ENCODE measurements around the gene PPARD. TPM values are rescaled to one million over a fixed set of nuclear protein-coding genes. Genes with fewer than 3 reads are reported as not detected.

The PPARD gene
- total RNA-seq, 1 donor from 2014 or later, result 4.9 TPM

GRCh38 chr6:35441642-35442041 is 99.3 kb downstream of the PPARD start:
- H3K4me3 ChIP-seq, result no peak overlapping the region
- H3F3A ChIP-seq (ENCODE audit: low read depth), result no peaks in the 10 kb centered on the region
- no peak overlapping the region for H2AFZ ChIP-seq (replicated peaks)
- Mint-ChIP-seq H3K9me3 (no peaks in the 10 kb centered on the region), H3K36me3 (no peaks in the 10 kb centered on the region), H3K4me3 (no peak overlapping the region), H3K27ac (no peak overlapping the region), H3K4me1 (peaks cover 6% of the 10 kb centered on the region), H3K27me3 (ENCODE audit: insufficient read depth, low read depth) (peaks cover 4% of the 10 kb centered on the region)
- H3K27ac ChIP-seq, result no peak overlapping the region
- no peaks in the 10 kb centered on the region for H4K20me1 ChIP-seq (ENCODE audit: low read depth)
- no peaks in the 10 kb centered on the region for H3K36me3 ChIP-seq
- no peaks in the 10 kb centered on the region for H3K9me3 ChIP-seq (ENCODE audit: low read depth)
- no peaks in the 10 kb centered on the region for H3K4me1 ChIP-seq
- no peak overlapping the region for H3K9ac ChIP-seq
- no peaks in the 10 kb centered on the region for H3K27me3 ChIP-seq
- no peaks in the 10 kb centered on the region for H3K79me2 ChIP-seq (ENCODE audit: low read depth)
- no peak for DNase-seq (ENCODE audit: low spot score)
- H3K4me2 ChIP-seq, result no peak overlapping the region
- TF ChIP-seq CTCF (IDR thresholded peaks at IDR 0.05) (no peak), EZH2 (IDR thresholded peaks at IDR 0.05) (no peak), EZH2phosphoT487 (IDR thresholded peaks at IDR 0.05) (no peak)

GRCh38 chr6:35442693-35443092 is 100.3 kb downstream of the PPARD start:
- H3K9me3 Mint-ChIP-seq, result no peaks in the 10 kb centered on the region
- H4K20me1 ChIP-seq (ENCODE audit: low read depth), result no peaks in the 10 kb centered on the region
- no peak overlapping the region for H3K4me3 ChIP-seq
- no peak for DNase-seq (ENCODE audit: low spot score)
- H3K27me3 Mint-ChIP-seq (ENCODE audit: insufficient read depth, low read depth), result peaks cover 4% of the 10 kb centered on the region
- H3K4me2 ChIP-seq, result no peak overlapping the region
- no peak overlapping the region for H3K4me3 Mint-ChIP-seq
- H3K4me1 ChIP-seq, result no peaks in the 10 kb centered on the region
- H2AFZ ChIP-seq (replicated peaks), result no peak overlapping the region
- no peak for TF ChIP-seq EZH2phosphoT487 (IDR thresholded peaks at IDR 0.05)
- no peak for TF ChIP-seq EZH2 (IDR thresholded peaks at IDR 0.05)
- TF ChIP-seq CTCF (IDR thresholded peaks at IDR 0.05), result no peak
- H3K27ac ChIP-seq, result no peak overlapping the region
- no peak overlapping the region for H3K9ac ChIP-seq
- H3K36me3 ChIP-seq, result no peaks in the 10 kb centered on the region
- H3K9me3 ChIP-seq (ENCODE audit: low read depth), result no peaks in the 10 kb centered on the region
- no peaks in the 10 kb centered on the region for H3F3A ChIP-seq (ENCODE audit: low read depth)
- H3K27me3 ChIP-seq, result no peaks in the 10 kb centered on the region
- H3K27ac Mint-ChIP-seq, result peak overlapping the region; percentile 53
- H3K36me3 Mint-ChIP-seq, result no peaks in the 10 kb centered on the region
- peaks cover 5% of the 10 kb centered on the region for H3K4me1 Mint-ChIP-seq
- H3K79me2 ChIP-seq (ENCODE audit: low read depth), result no peaks in the 10 kb centered on the region

GRCh38 chr6:35443341-35444030 is 101.1 kb downstream of the PPARD start:
- no peak overlapping the region for H3K4me2 ChIP-seq
- DNase-seq (ENCODE audit: low spot score), result no peak
- H3K4me3 Mint-ChIP-seq, result no peak overlapping the region
- no peaks in the 10 kb centered on the region for H3K9me3 Mint-ChIP-seq
- H3K36me3 ChIP-seq, result no peaks in the 10 kb centered on the region
- no peaks in the 10 kb centered on the region for H3F3A ChIP-seq (ENCODE audit: low read depth)
- H2AFZ ChIP-seq (replicated peaks), result no peak overlapping the region
- no peaks in the 10 kb centered on the region for H3K9me3 ChIP-seq (ENCODE audit: low read depth)
- peaks cover 4% of the 10 kb centered on the region for H3K27me3 Mint-ChIP-seq (ENCODE audit: insufficient read depth, low read depth)
- TF ChIP-seq CTCF (IDR thresholded peaks at IDR 0.05) (no peak), EZH2phosphoT487 (IDR thresholded peaks at IDR 0.05) (no peak), EZH2 (IDR thresholded peaks at IDR 0.05) (no peak)
- no peak overlapping the region for H3K27ac ChIP-seq
- H3K36me3 Mint-ChIP-seq, result no peaks in the 10 kb centered on the region
- no peak overlapping the region for H3K9ac ChIP-seq
- H3K27me3 ChIP-seq, result no peaks in the 10 kb centered on the region
- no peak overlapping the region for H3K4me3 ChIP-seq
- no peaks in the 10 kb centered on the region for H3K4me1 Mint-ChIP-seq
- no peaks in the 10 kb centered on the region for H3K79me2 ChIP-seq (ENCODE audit: low read depth)
- H4K20me1 ChIP-seq (ENCODE audit: low read depth), result no peaks in the 10 kb centered on the region
- H3K27ac Mint-ChIP-seq, result no peak overlapping the region
- H3K4me1 ChIP-seq, result no peaks in the 10 kb centered on the region
